B cell (primary cell): ENCODE measurements around the gene TYSND1.

ENCODE experiments used
- CTCF ChIP-seq: fragments of 200-600 bp; IDR thresholded peaks from one replicate; pipeline ENCODE4 v1.8.0; 2022; ENCODE audit warnings: antibody characterized with exemption, mild to moderate bottlenecking
- EZH2 ChIP-seq: IDR thresholded peaks from 2 replicates; pipeline ENCODE4 v1.6.1; 2012; ENCODE audit warnings: borderline replicate concordance, low read depth, mild to moderate bottlenecking, moderate library complexity, low read length; ENCODE audit not compliant: insufficient read depth, poor library complexity, severe bottlenecking

- no peak for TF ChIP-seq CTCF
- no peak for TF ChIP-seq EZH2
Measured at GRCh38 chr10:70119623-70120022, 26.9 kb downstream of the TYSND1 start.
